Measurements from ENCODE around the gene ADAM11. TPM values are rescaled to one million over a fixed set of nuclear protein-coding genes. Genes with fewer than 3 reads are reported as not detected.

Gene ADAM11
- total and polyA plus RNA-seq, 9 of the 15 experiments (the other 6 are each of a cell fraction or from before 2014, with no cell fraction given): 0.01 to 0.31 (median 0.14) TPM; not detected in 2

DNA sequence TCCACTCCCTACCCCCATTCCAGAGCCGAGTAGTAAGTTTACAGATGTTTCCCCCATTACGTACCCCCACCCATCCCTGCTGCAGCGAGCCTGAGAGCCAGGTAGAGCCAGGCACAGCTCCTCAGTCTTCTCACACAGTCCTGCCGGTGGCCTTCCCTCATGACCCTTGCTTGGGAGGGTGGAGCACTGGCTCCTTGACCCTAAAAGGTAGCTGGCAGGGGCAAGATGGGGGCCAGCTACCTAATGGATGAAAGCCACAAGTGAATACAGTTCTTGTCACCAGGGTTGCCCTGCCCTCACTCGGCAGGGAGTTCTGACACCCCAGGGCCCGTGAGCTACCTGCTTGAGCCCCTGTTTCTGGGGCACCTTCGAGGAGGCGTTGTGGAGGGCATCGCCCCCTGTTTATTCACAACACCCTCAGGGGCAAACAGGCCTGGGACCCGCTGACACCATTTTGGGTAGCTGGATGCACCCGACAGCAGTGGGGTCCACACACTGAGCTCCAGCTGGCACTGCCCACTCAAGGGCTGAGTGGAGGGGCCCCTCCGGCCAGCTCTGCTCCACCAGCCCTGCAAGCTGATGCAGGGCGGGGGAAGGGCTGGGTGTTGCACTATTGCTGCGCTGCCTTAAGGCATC is 22.2 kb downstream of the ADAM11 start:
- Histone ChIP-seq H3K27me3 (ENCODE audit: control insufficient read depth in 2 of 2, insufficient read depth in 2 of 2, low read length in 2 of 2) (peaks cover 12 to 57% of the 10 kb centered on the region in 2 experiments; a peak in 4 of 5 replicates), H2AFZ (ENCODE audit: low read depth, low read length) (no peak overlapping the region), H3K27ac (ENCODE audit: extremely low read depth, low read depth, low read length) (no peak overlapping the region), H3K9me3 (replicated peaks; ENCODE audit: control insufficient read depth, insufficient read depth, low read depth, low read length) (no peaks in the 10 kb centered on the region), H3K79me2 (ENCODE audit: control insufficient read depth, insufficient read depth, low read length) (no peaks in the 10 kb centered on the region), H3K36me3 (ENCODE audit: control insufficient read depth, insufficient read depth, low read length) (no peaks in the 10 kb centered on the region), H3K9me1 (ENCODE audit: control insufficient read depth, insufficient read depth, low read length) (no peaks in the 10 kb centered on the region), H3K4me3 (no peak overlapping the region), H3K9ac (ENCODE audit: insufficient read depth in 1 of 2, low read depth in 2 of 2, low read length in 2 of 2) (no peak overlapping the region), H3K4me2 (ENCODE audit: insufficient read depth, low read length) (no peak overlapping the region), H4K20me1 (replicated peaks; ENCODE audit: control insufficient read depth, insufficient read depth, low read length) (no peaks in the 10 kb centered on the region; the same call in 1 of the 2 replicates), H3K4me1 (replicated peaks in 1 of 2; ENCODE audit: control insufficient read depth in 2 of 2, insufficient read depth in 2 of 2, low read length in 2 of 2) (peaks cover 6 to 43% of the 10 kb centered on the region in 2 experiments; a peak in 4 of 5 replicates)
- WGBS (ENCODE audit: insufficient coverage, low coverage, missing lambda C conversion rate): 23% methylated on average over 14 of the region's 14 CpGs
- FAIRE-seq (no peak), DNase-seq (ENCODE audit: extremely low read depth in 1 of 4, low spot score in 3 of 4) (no peak), ATAC-seq (no peak)
- ChIA-PET CTCF (ENCODE audit: low intra/inter-chr PET ratio) (interaction anchor here (3.8 kb wide), 1 partner anchor 84 kb away, joined by 38 read pairs; no protein-coding TSS in a partner anchor), POLR2A (interaction anchor here (0.5 to 0.6 kb wide), 3 partner anchors 114 to 286 kb away, joined by 3 read pairs; no protein-coding TSS in a partner anchor)
- in situ Hi-C loops (cut with MboI) (loop anchor here (5.0 kb wide), 1 partner anchor 86 kb away; no protein-coding TSS in a partner anchor), intact Hi-C loops (cut with micrococcal nuclease) (no loop called here)
- no TSS peak for BruUV-seq (replicated peaks)
- TF ChIP-seq CBX1 (IDR thresholded peaks at IDR 0.05; ENCODE audit: low read depth) (no peak), SRSF1 (IDR thresholded peaks at IDR 0.05; ENCODE audit: low read depth, low read length) (no peak)
